NCI-H446 treated with DMSO at 0.1 percent for 48 hours (cell line): Measurements from ENCODE around the gene MICAL2.

Source experiments
- DNase-seq: peaks from one replicate; lab custom pipeline; 2025; lab: John Stamatoyannopoulos, UW

MICAL2 gene

DNA sequence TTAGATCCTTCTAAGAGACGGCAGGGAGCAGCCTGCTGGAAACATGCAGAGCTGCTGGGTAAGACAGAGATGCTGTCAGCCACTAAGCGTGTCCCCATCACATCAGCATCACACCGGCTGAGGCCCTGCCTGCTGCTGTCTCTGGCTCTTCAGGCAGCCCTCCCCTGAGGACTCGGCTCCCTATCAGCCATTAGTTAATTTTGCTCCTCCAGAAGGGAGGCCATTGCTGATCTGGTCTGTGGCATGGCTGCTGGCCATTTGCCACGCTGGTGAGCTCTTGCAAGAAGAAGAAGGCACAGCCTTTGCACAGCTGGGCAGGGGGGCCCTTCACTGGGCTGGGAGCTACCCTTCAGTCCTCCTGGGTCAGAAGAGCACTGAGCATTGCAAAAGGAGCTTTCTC, 135.8 kb downstream of the MICAL2 start:
- DNase-seq, result no peak

DNA sequence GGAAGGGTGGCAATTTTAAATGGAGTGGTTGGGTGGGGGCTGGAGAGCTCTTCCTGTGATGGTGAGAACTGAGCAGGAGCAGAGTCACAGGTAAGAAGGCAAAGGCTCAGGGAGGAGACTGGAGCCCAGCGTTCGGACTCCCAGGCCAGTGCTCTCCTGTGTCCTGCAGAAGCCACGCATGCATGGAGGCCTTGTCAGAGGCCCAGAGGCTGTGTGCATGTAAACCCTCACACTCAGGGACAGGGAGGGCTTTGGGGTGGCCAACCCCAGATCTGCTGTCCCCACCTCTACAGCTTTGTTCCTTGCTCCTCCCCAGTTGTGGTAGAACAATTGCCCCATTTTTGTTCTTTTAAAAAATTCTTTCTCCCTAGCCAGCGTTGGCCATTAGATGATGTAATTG, 136.6 kb downstream of the MICAL2 start:
- DNase-seq, result no peak

DNA sequence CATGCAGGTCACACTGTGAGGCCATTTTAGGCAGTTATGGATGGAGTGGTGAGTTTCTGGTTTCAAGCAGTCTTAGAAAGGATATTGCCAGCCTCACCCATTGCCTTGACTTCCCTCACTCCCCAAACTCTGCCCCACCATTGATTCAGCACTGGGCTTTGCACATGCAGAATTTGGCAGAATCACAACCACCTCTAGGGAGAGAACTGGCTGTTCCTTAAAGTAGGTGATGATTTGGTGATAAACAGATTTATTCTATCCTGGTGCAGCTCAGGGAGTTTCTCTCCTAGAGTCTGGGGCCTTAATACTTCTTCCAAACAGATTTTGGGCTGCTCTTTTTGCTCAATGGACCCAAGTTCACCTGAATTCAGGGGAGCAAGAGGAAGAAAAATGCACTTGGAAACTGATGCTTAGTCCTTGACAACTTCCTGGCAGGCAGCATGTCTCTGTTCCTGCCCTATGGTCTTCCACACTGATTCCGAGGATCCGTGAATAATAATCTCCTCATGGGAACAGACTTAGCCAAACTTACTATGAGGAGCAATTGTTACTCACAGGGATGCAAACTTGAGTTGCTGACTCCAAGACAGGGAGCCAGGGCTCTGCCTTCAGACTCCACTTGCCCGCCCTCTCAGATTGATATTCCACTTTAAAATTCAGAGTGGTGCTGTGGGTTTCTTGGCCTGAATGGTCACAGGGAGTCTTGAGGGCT, 137.3 kb downstream of the MICAL2 start:
- DNase-seq, result no peak

DNA sequence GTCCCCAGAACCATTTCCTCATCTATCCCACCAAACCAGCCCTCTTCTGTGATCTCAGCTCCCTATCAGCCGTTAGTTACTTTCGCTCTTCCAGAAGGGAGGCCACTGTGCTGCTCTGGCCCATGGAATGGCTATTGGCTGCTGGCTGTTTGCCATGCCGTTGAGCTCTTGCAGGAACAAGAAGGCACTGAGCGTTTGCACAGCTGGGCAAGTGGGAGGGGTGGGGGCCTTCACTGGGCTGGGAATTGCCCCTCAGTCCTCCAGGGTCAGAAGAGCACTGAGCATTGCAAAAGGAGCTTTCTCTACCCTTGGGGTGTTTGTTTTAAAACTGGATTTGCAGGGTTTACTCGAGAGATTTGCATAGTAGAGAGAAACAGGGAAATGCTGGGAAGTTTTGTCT, 137.9 kb downstream of the MICAL2 start:
- no peak for DNase-seq

DNA sequence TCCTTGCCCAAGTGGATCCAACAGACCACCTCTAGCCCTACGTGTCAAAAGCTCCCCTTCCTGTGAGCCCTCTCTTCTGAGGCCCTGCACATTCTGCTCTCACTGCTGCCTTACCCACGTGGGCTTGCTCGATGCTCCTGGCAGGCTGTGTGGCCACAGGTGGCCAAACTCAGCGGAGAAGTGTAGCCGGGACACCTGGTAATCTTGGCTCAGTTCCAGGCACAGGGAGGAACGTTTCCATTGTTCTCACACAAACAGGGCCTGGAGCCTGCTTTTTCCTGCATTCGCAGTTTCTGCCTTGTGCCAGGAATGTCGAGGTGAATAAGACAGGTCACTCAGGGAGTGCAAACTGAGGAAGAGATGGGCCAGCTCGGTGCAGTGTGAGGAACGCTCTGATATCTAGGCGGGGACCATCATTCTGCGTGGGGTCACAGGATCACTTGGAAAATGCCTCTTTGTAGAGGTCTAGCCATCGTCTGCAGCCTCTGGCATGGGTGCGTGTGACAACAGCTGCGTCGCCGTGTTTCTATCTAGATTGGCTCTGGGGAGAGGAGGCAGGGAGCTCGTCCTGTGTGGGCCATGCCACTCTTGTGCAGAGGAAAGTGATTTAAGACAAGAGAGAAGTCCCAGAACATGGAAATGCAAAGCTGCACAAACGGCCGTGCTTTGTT, 139.3 kb downstream of the MICAL2 start:
- no peak for DNase-seq

DNA sequence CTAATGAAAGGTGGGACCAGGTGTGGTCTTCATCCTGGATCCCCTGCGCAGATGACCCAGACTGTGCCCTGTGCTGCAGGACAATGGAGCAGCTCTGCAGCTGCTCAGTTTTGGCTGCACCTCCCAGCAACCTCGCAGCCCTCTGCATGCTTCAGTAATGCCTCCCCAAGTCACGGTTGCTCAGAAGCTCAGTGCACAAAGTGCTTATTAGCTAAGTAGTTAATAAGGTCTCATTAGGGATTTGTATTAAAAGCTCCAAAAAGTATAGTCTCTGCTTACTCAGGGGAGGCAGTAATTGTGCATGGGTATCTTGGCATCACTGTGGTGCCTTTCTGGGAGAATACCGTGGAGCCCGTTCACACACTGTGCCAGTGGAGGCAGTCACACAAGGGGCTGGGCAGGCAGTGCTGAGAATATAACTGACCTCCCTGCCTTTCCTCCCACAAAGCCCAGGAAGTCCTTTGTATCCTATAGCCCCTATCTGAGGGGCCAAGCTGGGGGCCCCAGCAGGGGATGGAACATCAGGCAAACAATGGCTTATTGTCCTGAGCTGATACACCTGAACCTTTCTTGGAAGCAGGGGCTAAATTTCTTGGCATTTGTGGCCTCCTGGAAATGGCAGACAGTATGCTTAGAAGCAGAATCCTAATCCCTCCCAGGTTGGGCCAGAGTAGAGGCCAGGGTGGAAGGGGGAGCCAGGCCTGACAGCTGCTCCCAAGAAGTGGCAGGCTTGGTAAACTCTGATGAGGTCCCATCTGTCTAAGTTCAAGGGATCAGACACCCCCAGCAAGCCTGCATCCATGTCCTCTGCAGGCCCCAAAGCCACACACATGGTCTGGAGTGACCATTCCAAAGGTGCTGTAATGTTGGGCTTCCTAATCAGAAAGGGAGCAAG, 141.5 kb downstream of the MICAL2 start:
- no peak for DNase-seq

DNA sequence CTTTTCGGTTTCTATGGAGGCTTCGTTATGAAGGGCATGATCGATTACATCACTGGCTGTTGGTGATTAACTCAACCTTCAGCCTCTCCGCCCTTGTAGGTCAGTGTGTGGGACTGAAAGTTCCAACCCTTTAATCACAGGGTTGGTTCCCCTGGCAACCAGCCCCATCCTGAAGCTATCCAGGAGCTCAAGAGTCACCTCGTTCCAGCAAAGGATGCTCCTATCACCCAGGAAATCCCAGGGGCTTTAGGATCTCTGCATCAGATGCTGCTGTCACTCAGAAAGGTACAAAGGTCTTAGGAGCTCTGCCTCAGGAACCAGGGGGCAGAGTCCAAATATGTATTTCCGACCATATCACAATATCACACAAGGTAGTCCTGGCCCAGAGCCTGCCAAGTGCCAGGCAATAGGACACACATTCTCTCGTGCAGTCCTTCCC, 143.5 kb downstream of the MICAL2 start:
- no peak for DNase-seq

DNA sequence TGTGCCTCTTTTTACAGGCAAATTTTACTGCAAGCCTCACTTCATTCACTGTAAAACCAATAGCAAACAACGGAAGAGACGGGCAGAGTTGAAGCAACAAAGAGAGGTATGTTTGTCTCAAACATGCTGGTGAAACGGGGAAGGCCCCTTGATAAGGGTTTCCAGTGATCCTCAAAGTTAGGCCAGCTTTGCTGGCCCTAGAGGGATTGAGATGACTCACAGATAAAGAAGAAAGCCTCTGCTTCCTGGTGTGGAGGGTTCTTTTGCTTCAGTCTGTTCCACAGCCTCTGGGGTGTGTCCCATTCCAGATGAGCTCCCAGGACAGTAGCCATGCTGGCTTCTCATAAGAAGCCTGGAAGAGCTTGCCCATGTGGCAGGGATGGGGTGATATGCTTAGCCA, 148.1 kb downstream of the MICAL2 start:
- no peak for DNase-seq

DNA sequence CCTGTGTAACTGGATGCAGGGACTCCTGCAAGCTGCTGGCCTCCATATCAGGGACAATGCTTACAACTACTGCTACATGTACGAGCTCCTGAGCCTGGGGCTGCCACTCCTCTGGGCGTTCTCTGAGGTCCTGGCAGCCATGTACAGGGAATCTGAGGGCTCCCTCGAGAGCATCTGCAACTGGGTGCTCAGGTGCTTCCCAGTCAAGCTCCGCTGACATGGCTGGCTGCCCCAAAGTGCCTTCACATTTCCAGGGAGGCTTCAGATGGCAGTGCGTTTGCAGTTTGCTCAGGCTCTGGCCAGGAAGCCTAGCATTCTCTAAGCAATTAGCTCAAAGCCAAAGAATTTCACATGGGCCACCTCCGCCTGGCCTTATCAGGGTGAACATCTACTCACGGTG, 149.6 kb downstream of the MICAL2 start:
- no peak for DNase-seq

DNA sequence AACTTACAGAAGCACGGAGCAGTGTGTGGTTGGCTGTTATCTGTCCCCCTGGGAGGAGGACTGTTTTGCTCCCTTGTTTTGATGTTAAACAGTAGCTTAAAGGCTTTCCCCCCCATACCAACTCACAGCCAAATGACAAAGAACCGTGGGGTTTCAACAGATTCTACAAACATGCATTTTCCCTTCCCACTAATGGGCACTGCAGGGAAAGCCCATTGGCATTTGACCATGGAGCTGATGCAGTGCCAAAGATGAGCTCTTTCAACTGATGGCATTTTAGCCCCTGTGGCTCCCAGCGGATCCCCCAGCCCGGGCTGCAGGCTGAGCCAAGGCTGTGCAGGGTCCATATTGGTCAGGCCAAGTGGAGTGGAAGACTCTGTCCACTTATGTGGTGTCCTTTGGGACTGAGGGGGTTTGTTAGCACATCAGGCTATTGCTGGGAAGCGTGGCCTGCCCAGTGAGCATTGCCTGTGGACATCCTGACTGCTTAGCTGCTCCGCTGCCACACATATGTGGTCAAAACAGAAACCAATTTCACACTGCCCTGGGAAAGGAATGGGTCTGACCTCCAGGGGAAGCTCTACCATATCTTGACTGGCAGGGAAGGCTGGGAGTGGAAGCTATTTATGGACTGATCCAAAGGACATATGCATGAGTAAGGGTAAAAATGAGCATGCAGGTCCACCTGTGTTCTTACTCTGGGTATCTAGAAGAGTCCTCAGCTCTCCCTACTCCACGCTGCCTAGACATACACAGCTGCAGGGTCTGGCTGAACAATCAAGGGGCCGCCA, 150.5 kb downstream of the MICAL2 start:
- DNase-seq, result no peak

DNA sequence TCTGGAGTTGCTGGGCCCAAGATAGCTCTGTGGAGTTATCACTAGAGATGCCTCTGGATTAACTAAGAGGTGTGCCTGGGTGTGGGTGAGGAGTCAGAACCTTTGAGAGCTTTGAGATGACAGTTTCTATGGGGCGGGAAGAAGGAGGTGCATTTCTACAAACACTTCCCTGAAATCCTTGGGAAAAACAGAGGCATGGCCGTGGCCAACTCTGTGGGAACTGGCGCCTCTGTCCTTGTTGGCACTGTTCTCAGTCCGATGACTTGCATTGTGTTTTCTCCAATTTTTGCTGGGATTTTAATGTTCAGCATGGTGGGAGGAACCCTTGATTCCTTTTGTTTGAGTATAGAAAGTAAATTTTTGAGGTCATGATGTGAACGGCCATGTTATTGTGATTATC, 151.2 kb downstream of the MICAL2 start:
- no peak for DNase-seq

DNA sequence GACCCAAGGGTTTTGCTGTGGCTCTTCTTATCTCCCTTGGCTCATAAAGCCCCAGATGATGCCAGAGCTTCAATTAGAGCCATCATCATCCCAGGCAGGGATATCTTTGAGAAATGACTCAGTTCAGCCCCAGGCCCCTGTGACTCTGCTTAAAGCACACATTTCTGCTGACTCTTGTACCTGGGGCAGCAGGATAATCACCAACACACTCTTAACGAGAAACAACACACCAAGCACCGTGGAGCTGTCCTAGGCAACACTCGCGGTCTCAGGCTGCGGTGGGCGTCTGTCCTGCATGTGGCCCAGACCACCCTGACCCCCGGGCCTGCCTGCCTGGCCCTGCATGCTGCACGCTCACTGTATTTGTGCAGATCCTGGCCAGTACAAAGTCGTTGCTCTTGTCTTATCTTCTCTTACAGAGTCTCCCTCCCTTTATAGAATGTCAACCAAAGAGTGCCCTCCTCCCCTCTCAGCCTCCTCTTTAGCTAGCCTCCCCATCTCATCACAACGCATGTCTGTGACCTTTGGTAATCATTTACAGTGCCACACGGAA, 152.8 kb downstream of the MICAL2 start:
- DNase-seq, result no peak

DNA sequence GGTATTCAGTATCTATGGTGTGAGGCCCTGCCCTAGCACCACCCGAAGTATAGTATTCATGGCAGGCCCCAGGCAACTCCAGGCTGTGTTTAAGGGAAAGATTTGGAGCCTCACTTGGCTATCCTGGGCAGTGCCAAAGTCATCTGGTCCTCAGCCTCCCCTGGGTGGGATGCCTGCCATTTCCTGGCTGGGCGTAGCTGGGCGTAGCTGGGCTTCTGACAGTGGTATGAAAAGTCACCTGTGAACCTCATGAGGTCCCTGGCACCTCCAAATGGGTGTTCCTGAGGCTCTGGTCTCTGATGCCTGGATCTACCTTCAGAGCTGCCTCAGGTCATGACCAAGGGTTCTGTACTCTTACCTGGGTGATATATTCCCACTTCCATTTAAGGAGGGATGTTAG, 154.0 kb downstream of the MICAL2 start:
- no peak for DNase-seq

DNA sequence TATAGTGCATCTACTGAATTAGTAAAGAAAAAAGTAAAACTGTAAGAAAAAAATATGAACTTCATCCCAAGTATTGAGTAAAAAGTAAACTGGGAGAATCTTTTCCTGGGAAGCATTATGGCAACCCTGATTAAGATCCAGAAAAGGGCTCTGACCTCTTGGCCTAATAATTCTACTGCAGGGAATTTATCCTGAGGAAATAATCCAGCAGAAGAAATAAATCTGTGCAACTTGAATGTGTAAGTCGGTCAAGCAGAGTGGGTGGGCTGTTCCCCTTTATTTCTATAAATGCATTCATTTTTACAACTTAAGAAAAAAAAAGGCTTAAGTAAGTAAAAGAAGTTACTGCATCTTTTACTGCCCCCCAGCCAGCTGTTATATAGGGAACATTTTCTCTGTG, 155.7 kb downstream of the MICAL2 start:
- no peak for DNase-seq

DNA sequence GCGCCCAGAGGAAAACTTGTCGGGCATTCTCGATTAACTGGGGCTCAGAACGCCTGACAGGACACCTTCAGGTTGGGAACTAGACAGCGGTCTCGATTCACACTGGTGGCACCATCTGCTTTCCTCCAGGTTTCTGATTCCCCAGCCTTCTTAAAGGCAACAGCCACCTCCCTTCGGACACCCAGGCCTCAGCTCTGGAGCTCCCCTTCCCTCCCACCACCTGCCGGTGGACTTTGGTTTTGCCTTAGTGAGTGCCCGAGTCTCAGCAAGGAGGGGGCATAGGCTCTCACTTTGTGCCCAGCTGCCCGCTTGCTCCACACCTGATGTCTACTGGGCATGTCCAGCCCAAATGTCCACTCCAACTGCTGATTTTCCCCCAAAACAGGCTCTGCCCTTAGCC, 156.6 kb downstream of the MICAL2 start:
- no peak for DNase-seq

DNA sequence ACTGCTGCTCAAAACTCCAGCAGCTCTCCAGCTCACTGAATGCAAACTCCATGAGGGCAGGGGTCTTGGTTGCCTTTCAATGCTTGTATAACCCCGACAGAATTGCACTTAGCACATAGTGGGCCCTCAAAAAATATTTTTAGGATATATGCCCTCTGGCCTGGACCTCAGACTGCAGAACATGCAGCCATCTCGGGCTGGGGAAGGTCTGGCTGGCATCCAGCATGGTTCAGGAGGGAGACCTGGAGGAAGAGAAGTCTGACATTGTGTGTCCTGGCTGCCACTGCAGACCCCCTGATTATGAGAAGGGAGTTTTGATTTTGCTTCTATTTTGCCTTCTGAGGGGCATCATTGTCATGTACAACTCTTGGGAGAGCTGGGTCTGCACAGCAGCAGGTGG, 157.5 kb downstream of the MICAL2 start:
- DNase-seq, result no peak

DNA sequence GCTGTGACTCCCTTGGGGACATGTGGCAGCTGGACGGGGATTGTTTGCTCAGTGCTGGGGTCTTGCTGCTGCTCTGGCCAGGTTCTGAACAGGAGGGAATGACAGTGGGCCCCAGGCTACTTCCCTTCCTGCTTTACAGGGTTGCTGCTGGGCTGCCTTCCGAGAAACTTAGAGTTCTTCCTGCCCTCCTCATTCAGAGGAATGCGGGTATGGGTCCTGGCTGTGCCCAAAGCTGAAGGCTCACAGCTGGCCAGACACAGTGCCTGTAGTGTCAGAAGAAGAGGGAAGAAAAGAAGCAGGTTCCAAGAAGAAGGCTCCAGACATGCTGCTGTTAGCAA, 158.7 kb downstream of the MICAL2 start:
- no peak for DNase-seq

DNA sequence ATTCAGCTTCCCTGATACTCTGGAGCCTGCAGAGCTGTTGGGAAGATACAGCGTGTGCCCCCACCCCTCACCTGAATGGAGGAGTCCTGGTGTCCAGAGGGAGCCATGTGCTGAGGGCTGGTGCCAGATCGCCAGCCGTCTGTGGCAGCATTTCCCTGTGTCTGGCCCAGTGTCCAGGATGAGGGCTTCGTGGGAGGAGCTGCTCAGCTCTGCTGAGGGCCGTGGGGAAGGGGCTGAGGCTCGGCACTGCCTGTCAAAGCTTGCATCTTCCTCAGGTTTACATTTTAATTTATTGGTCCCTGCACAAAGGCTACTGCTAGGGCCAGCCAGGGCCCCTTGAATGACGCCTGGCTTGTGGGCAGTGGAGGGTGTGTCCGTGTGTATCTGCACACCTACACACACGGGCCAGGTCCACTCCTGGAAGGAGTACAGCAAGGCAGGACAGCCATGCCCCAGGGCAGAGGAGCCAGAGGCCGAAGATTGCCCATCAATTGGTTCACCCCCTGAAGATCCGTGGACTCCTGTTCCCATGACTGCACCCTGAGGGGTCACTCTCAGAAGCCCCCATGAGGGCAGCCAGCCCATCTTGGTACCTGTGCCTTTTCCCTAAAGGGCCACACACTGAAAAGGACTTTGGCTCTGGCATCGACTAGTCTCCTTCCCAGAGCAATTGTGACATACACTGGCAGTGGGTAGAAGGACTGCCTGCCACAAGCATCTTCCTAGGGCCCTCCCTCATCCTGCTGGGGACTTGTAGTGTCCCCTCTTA, 159.2 kb downstream of the MICAL2 start:
- DNase-seq, result no peak

DNA sequence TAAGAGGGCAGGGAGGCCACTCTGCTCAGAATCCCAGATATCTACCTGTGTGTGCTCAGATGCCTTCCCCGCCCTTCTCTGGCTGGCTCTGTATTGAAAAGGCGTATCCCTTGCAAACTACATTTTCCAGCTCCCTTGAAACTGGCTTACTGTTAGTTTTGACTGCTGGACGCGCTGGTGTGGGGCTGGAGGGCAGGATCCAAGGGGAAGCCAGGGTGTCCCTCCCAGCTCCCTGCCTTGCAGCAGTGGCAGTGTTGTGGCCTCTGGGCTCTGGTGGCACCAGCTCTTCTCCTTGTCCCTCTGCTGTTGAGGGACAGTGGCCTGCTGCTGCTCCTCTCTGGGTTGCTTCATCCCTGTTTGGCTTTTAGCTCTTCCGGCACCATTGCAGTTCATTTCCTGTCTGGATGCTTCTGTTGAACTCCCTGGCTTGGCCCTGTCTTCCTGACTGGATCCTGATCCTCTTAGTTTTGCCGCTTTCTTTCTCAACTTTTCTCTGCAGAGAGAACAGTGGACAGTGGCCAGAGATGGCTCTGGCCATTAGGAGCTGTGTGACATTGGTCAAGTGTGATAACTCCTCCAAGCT, 159.9 kb downstream of the MICAL2 start:
- DNase-seq, result no peak

DNA sequence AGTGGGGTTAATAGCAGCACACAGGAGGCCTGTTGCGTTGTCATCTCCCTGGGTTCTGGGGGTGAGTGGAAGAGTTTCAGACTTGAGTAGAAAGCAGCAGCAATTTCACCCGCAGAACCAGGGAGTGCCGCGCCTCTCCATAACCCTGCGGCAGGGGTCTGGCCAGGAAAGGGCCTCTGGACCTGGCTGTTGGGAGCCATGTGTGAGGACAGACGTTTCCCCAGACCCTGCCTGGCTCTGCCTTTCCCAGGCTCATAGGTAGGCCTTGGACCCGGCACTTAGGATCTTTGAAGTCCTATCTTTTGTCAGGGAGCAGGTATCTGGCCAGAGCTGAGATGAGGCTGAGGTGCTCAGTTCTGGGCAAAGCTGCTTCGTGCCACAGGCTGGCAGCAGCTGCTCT, 160.4 kb downstream of the MICAL2 start:
- DNase-seq, result no peak

DNA sequence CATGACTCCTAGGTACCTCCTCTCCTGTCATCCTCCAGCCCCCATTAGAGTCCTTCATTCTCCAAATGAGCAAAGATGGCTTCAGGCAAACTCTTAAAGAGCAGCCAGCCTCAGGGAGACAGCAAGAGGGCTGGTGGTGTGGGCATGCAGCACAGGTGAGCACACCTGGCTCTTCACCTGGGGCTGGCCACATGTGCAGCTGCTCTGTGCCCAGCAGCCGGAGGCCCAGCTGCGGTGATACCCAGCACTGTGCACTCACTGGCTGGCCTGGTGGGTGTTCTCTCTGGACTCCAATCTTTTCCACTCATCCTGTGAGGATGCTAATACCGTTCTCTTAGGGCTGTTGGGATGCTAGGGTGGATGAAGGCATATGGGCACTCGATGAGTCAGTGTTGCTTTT, 160.9 kb downstream of the MICAL2 start:
- no peak for DNase-seq
